ENCODE data around the gene METTL9. TPM values are rescaled to one million over a fixed set of nuclear protein-coding genes. Genes with fewer than 3 reads are reported as not detected.

The METTL9 gene

Small RNA genes within 50 kb of the gene (small RNA-seq; reads per million reads assigned to genes)
- not detected for gene RF00478 (ENCODE audit: insufficient read depth)
- gene RNU6-1005P (ENCODE audit: insufficient read depth) = not detected
- gene RNU6-196P (ENCODE audit: insufficient read depth) = not detected

Data from mesendoderm (in vitro differentiated cells).